Measurements from ENCODE around the gene B3GNT7.

DNA sequence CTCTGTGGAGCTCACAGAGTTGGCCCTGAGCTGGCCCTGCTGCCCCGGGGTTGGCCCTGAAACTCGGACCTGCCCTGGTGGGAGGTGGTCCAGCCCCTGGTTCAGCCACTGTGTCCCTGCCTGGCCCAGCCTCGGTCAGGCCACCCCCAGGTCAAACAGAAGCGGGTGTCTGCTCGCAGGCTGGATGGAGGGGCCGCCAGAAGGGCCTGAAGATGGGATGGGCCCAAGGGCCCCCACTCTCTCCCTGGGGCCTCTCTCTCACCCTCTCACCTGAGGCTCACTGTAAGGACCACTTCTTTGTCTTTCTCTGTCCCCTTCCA is 25.1 kb upstream of the B3GNT7 start:
- TF ChIP-seq, protein P1, sequence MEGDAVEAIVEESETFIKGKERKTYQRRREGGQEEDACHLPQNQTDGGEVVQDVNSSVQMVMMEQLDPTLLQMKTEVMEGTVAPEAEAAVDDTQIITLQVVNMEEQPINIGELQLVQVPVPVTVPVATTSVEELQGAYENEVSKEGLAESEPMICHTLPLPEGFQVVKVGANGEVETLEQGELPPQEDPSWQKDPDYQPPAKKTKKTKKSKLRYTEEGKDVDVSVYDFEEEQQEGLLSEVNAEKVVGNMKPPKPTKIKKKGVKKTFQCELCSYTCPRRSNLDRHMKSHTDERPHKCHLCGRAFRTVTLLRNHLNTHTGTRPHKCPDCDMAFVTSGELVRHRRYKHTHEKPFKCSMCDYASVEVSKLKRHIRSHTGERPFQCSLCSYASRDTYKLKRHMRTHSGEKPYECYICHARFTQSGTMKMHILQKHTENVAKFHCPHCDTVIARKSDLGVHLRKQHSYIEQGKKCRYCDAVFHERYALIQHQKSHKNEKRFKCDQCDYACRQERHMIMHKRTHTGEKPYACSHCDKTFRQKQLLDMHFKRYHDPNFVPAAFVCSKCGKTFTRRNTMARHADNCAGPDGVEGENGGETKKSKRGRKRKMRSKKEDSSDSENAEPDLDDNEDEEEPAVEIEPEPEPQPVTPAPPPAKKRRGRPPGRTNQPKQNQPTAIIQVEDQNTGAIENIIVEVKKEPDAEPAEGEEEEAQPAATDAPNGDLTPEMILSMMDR (IDR thresholded peaks at IDR 0.05), result no peak
- TF ChIP-seq EZH2phosphoT487 (IDR thresholded peaks at IDR 0.05) (no peak), EZH2 (IDR thresholded peaks at IDR 0.05) (no peak)

Measured in neural progenitor cell (in vitro differentiated cells).